Measurements from ENCODE around the gene HAUS2. TPM values are rescaled to one million over a fixed set of nuclear protein-coding genes. Genes with fewer than 3 reads are reported as not detected.

Gene HAUS2
- 9.1 TPM for total RNA-seq
- long read RNA-seq, transcript HAUS2-201 (6 exons, 3,949 nt) = major isoform, 7 of 11 reads
- long read RNA-seq, partial matches to known transcripts = 0 of 11 reads
- long read RNA-seq, other reads (novel, unspliced or antisense) = 0 of 11 reads

GRCh38 chr15:42548249-42549031 is at the start of gene HAUS2, which contains the start of gene LRRC57:
Gene HAUS2, plus strand, starts transcription at chr15:42548838. Its CDS starts 35 bp downstream, at chr15:42548873.
Gene LRRC57, minus strand, starts transcription at chr15:42548793. Its CDS starts 359 bp downstream, at chr15:42548434.
- ATAC-seq (ENCODE audit: poor library complexity) (peak; percentile 97), DNase-seq (peak; percentile 93)
- intact Hi-C loops (cut with DNase I) = loop anchor here (10.0 kb wide), 1 partner anchor 96 kb away; no protein-coding TSS in a partner anchor

- no peak for DNase-seq
- ATAC-seq (ENCODE audit: poor library complexity) = no peak
- intact Hi-C loops (cut with DNase I) = no loop called here
Observed at GRCh38 chr15:42499858-42500609, 48.6 kb upstream of the HAUS2 start.

GRCh38 chr15:42502477-42502876 is 46.2 kb upstream of the HAUS2 start:
- DNase-seq = no peak
- intact Hi-C loops (cut with DNase I) = no loop called here
- ATAC-seq (ENCODE audit: poor library complexity) = no peak

GRCh38 chr15:42503825-42504224 is 44.8 kb upstream of the HAUS2 start:
- ATAC-seq (ENCODE audit: poor library complexity) (no peak), DNase-seq (no peak)
- intact Hi-C loops (cut with DNase I) = no loop called here

- no peak for DNase-seq
- intact Hi-C loops (cut with DNase I) = no loop called here
- ATAC-seq (ENCODE audit: poor library complexity) = no peak
Observed at GRCh38 chr15:42504631-42505030, 44.0 kb upstream of the HAUS2 start.

- intact Hi-C loops (cut with DNase I) = no loop called here
- DNase-seq (no peak), ATAC-seq (ENCODE audit: poor library complexity) (no peak)
Observed at GRCh38 chr15:42507514-42507913, 41.1 kb upstream of the HAUS2 start.

GRCh38 chr15:42508263-42508690 is 40.4 kb upstream of the HAUS2 start:
- ATAC-seq (ENCODE audit: poor library complexity) (peak; percentile 34), DNase-seq (no peak)
- intact Hi-C loops (cut with DNase I) = no loop called here

- DNase-seq (no peak), ATAC-seq (ENCODE audit: poor library complexity) (no peak)
- intact Hi-C loops (cut with DNase I) = no loop called here
Observed at GRCh38 chr15:42510258-42511006, 38.2 kb upstream of the HAUS2 start.

GRCh38 chr15:42511007-42511391 is 37.6 kb upstream of the HAUS2 start:
- DNase-seq (no peak), ATAC-seq (ENCODE audit: poor library complexity) (no peak)
- intact Hi-C loops (cut with DNase I) = no loop called here

- DNase-seq (no peak), ATAC-seq (ENCODE audit: poor library complexity) (no peak)
- intact Hi-C loops (cut with DNase I) = no loop called here
Observed at GRCh38 chr15:42523331-42523730, 25.3 kb upstream of the HAUS2 start.

GRCh38 chr15:42528970-42529369 is 19.7 kb upstream of the HAUS2 start:
- no peak for ATAC-seq (ENCODE audit: poor library complexity)
- intact Hi-C loops (cut with DNase I) = no loop called here

GRCh38 chr15:42533246-42533645 is 15.4 kb upstream of the HAUS2 start:
- intact Hi-C loops (cut with DNase I) = no loop called here
- DNase-seq (no peak), ATAC-seq (ENCODE audit: poor library complexity) (no peak)

More at GRCh38 chr15:42528970-42529369, 19.7 kb upstream of the HAUS2 start:
- DNase-seq = no peak

- DNase-seq (no peak), ATAC-seq (ENCODE audit: poor library complexity) (no peak)
- intact Hi-C loops (cut with DNase I) = loop anchor here (10.0 kb wide), 1 partner anchor 100 kb away; no protein-coding TSS in a partner anchor
Observed at GRCh38 chr15:42544853-42545629, 3.6 kb upstream of the HAUS2 start.

GRCh38 chr15:42547918-42548248 is 755 bp upstream of the HAUS2 start:
- peak; percentile 13 for ATAC-seq (ENCODE audit: poor library complexity)
- intact Hi-C loops (cut with DNase I) = loop anchor here (10.0 kb wide), 1 partner anchor 97 kb away; no protein-coding TSS in a partner anchor
- no peak for DNase-seq

- DNase-seq (no peak), ATAC-seq (ENCODE audit: poor library complexity) (peak; percentile 45)
- intact Hi-C loops (cut with DNase I) = loop anchor here (10.0 kb wide), 1 partner anchor 96 kb away; no protein-coding TSS in a partner anchor
Observed at GRCh38 chr15:42549032-42549491, 424 bp downstream of the HAUS2 start.

- no peak for ATAC-seq (ENCODE audit: poor library complexity)
- intact Hi-C loops (cut with DNase I) = loop anchor here (10.0 kb wide), 1 partner anchor 95 kb away; no protein-coding TSS in a partner anchor
- no peak for DNase-seq
Observed at GRCh38 chr15:42549741-42550392, 1.2 kb downstream of the HAUS2 start.

- intact Hi-C loops (cut with DNase I) = no loop called here
- no peak for ATAC-seq (ENCODE audit: poor library complexity)
- no peak for DNase-seq
Observed at GRCh38 chr15:42553554-42553953, 4.9 kb downstream of the HAUS2 start.

All from Right ventricle myocardium superior (tissue), 1 donor.